Central memory CD4-positive, alpha-beta T cell (primary cell): Measurements from ENCODE around the gene KIRREL3.
"Not testable (repeated sequence)": the region's sequence is repeated elsewhere in the genome, so short reads cannot be mapped to it uniquely, and the experiment has no call there.

Experiments used
- DNase-seq: peaks from one replicate; pipeline ENCODE4 v3.0.0; 2022

KIRREL3 gene

GRCh38 chr11:126996036-126996804 lies 4.3 kb downstream of the KIRREL3 start:
- no peak for DNase-seq

GRCh38 chr11:126993599-126993998 lies 7.0 kb downstream of the KIRREL3 start:
- DNase-seq: no peak

DNA sequence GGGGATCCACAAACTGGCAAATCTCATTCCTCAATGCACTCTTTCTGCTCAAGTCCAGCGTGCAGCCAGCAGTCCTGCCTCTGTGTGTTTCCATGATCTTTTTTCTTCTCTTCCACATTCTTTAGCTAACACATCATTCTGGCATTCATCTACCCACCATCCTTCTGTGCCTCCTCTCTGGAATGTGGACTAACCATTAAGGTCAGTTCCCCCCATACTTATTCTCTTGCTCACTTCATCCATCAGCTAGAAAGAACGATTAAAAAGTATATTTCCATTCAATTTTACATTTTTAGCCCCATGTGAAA lies 7.8 kb downstream of the KIRREL3 start:
- DNase-seq: no peak

DNA sequence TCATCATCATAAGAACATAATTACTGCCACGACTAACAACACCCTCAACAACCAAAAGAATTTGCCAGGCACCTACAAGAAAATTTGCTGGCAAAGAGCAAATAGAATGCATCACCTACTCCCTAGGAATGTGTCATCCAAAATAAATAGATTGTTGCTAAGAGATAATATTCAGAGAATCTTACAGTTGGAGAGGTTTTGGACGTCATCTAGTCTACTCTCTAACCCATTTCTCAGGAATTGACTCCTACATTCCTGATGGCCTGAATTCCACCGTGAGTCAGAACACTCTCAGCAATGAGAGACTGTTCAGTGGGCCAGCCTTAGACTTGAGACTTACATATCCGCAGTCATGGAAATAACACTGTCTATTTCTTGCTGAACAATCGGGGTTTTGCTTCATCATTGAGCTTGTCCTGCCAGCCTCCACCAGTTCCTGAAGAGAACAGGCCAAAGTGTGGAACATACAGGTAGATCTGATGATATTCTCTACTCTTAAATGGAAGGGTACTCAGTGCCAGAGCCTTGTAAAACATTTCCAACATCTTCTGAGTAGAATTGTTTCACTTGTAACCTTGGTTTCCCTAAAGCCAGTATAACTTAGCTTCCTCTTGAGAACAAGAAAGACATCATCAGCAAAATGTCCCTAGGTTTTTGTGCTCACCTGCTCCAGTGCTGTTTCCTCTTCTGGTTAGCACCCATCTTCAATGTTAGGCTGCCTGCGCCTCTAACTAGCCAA lies 8.3 kb downstream of the KIRREL3 start:
- DNase-seq: no peak

GRCh38 chr11:126991596-126991995 lies 9.0 kb downstream of the KIRREL3 start:
- no peak for DNase-seq

DNA sequence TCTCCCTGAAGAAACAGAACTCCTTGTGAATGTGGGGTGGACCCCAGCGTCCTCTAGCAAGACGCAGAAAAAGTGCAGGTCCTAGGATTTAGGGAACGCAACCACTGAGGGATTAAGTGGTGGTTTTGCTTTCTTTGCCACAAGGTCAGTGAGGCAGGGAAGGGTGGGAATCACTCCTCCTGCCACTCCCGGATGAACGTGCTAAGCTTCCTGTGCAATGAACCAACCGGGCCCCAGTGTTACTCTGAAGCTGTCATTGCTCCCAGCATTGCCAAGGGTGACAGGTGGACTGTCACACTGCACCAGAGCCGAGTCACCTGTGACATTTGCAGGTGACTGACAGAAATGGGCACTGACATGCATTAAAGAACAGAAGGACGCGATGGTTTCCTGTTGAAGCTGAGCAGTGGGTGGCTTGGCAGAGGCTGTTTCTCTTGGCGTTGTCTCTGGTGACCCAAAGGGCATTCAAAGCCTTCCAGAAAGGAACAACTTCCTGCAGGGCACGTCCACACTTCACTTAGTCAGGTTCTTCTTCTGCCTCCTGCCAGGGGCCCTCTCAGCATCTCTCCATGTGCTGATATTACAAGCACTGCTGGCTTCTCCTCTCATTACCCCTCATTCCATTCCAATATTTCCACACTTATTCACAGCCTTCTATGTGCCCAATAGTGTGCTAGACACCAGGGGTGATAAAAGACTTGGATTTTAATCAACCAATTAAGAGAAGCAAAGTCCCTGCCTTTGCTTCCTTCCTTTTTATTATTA lies 9.7 kb downstream of the KIRREL3 start:
- DNase-seq: no peak

DNA sequence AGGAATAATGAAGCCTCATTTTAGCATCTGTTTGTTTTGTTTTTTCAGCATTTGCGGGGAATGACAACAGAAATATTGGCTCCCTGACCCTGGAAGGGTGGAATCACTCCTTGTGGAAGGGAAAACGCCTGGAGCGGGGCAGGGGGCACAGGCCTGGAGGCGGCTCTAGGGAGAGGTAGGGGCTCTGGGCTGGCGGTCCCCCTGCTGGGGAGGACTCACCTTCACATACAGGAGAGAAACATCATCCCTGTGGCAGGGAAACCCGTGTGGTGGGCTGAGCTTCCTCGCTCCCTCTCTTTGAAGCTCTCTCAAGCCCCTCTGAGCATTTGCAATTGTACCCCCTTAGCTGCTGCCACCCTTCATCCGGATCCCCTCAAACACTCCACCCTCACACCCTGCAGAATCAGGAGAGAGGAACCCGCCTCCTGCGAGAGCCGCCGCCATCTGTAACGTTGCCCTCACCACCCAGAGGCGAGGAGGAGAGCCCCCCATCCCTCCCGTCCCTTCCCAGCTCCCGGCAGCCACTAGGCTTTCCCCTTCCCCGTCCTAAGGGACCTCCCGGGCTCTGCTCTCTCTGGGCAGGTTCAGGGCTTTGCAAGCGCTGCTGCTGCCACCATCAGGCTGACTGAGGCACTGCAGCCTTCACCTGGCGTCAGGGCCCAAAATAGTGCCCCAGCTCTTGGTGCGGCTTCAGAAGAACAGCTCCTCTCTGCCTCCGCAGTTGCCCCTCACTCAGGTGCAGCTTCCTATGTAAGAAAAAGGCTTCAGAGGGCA lies 10.4 kb downstream of the KIRREL3 start:
- peak; percentile 30 for DNase-seq

GRCh38 chr11:126988655-126989054 lies 11.9 kb downstream of the KIRREL3 start:
- DNase-seq: no peak

DNA sequence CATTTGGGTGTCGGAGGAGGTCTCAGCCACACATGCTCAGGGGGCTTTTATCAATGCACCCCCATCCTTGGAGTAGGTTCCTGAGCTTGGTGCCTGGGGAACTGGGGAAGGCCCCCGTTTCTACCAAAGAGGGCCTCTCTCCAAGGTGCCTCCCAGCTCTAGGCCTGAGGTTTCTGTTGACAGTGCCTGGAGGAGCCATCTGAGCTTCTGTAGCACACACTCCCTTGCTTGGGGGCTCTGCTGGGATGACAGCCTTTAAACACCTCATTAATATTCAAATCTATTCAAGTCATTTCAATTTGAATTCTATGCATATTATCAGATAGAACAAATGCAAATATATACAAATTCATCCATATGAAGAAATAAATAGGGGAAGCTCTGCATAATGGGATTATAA lies 18.9 kb downstream of the KIRREL3 start:
- DNase-seq: no peak

- DNase-seq: no peak
Observed at GRCh38 chr11:126978911-126979310, 21.7 kb downstream of the KIRREL3 start.

DNA sequence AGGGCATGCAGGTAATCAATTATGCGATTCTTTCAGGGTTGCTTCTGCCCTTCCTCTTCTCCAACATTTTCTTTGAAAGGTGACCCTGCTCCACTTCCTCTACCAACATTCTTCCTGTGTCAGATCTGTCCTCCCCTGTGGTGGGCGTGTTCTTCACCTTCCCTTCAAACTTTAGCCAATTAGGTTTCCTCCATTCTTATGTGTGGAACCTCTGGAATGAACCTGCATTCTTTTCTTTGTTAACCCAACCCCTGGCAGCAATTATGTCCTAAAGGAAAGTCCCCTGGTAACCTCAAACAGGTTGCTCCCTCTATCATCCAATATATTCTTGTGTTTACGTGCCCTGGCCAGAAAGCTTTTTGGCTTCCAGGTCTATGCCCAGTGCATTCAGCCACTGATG lies 22.4 kb downstream of the KIRREL3 start:
- no peak for DNase-seq

- DNase-seq: no peak
Observed at GRCh38 chr11:126973051-126973450, 27.5 kb downstream of the KIRREL3 start.

- no peak for DNase-seq
Observed at GRCh38 chr11:126971305-126971704, 29.3 kb downstream of the KIRREL3 start.

GRCh38 chr11:126969865-126970479 lies 30.6 kb downstream of the KIRREL3 start:
- no peak for DNase-seq

DNA sequence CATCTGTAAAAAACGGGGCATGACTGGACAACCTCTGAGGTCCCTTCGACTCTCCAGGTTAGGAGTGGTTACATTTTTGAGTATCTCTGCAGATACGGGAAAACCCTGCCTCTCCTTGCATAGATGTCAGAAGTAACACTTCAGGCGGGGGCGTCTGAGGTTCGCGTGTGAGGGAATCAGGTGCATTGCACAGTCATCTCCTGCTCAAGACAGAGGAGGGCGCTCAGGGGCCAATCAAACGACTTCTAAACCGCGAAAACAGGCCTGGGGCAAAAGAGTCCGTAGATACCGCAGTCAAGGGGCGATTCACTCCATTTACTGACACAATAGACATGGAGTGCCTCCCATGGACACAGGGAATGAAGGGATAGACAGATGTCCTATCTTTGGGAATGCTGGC lies 31.7 kb downstream of the KIRREL3 start:
- DNase-seq: no peak

DNA sequence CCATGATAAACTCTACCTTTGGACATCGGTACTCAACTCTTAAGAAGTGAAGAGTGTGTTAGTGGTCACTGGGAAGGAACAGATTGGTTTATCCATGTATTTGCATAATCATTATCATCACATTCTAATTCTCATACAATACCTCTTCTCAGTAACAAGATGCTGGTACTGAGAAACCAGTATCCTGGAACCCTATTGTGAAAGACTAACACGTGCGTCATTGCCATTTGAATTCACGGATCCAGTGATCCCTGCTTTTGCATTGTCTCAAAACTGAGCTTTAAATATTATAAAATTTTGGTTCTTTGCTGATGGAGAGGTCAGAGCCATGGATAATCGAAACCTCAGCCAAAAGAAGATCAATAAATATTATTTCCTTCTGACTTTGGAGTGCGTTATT lies 35.2 kb downstream of the KIRREL3 start:
- no peak for DNase-seq

DNA sequence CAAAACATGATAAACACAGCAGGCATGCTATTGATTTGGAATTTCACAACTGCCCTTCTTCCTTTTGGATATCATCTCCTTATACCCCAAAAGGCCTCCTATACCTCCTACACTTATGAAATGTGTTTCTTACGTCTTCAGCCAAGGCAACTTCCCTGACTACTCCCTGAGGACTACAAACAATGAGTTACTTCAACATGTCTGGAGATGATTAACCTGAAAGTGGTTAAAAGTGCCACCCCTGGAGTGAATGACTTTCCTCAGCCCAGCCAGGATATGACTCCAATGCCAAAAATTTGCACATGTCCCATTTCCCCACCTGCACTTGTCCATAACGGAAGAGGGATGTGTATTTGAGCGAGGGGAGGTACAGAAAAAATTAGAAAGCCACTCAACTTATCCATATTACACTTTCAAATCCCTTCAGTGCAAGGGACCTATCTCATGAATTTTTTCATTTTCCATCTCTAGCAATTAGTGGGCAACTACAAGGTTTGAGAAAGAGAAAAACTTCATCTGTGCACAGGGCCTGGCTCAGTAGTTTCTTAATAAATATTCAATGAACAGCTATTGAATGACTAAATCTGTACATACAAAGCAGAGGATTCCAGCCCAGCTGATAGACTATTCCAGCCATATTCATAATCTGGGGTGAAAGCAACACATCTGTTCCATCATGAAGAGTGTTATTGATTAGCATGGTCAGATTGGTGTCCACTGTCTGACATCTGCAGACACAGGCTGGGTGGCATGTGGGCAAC lies 36.8 kb downstream of the KIRREL3 start:
- no peak for DNase-seq

GRCh38 chr11:126963115-126963514 lies 37.5 kb downstream of the KIRREL3 start:
- DNase-seq: no peak

DNA sequence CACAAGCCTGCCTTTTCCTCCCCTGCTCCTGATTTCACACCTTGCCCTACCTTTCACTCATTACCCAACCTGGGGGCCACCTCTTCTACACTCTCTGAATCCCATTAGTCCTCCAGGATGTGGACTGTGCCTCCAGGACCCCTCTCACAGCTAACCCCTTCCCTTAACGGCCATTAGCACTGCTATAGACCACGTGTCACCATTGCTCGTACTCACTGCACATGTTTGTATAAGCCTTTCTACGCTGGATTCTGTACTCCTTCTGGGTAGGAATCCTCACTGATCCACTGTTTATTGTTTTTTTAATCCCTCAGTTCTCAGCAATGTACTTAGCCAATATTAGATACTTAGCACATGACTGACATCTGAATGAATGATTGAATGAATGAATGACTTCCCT lies 40.9 kb downstream of the KIRREL3 start:
- DNase-seq: no peak

GRCh38 chr11:126956635-126957034 lies 43.9 kb downstream of the KIRREL3 start:
- no peak for DNase-seq

- DNase-seq: not testable (repeated sequence)
Observed at GRCh38 chr11:126952533-126952932, 48.0 kb downstream of the KIRREL3 start.

- DNase-seq: no peak
Observed at GRCh38 chr11:126951465-126951864, 49.1 kb downstream of the KIRREL3 start.
